SIG-M5 treated with dmso at 0.1 percent for 504 hours (cell line): ENCODE data around the gene TIPARP.
"Not testable (repeated sequence)": the region's sequence is repeated elsewhere in the genome, so short reads cannot be mapped to it uniquely, and the experiment has no call there.

ENCODE experiments used
- DNase-seq: peaks from one replicate; lab custom pipeline; 2025; ENCODE audit not compliant: unreplicated experiment; lab: John Stamatoyannopoulos, UW

The TIPARP gene

DNA sequence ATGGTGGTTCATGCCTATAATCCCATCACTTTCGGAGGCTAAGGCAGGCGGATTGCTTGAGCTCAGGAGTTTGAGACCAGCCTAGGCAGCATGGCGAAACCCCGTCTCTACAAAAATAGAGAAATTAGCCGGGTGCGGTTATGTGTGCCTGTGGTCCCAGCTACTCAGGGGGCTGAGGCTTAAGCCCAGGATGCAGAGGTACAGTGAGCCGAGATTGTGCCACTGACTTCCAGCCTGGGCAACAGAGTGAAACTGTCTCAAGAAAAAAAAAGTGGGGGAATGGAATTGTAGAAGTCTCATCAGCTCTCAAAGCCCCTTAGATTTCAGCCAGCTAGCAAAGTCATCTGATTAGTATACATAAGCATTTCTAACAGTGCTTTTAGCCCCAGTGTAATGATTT, 33.2 kb downstream of the TIPARP start:
- DNase-seq = no peak

DNA sequence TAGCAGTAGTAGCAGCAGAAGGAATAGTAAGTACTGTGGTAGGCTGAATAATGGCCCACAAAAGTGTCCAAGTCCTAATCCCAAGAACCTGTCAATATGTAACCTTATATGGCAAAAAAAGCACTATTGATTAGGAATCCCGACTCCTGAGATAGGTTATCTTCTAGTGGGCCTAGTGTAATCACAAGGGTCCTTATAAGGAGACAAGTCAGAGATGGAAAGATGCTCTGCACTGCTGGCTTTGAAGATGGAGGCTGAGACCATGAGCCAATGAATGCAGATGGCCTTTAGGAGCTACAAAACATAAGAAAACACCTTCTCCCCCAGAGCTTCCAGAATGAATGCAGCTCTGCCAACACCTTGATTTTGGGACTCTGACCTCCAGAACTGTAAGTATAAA, 36.0 kb downstream of the TIPARP start:
- no peak for DNase-seq

DNA sequence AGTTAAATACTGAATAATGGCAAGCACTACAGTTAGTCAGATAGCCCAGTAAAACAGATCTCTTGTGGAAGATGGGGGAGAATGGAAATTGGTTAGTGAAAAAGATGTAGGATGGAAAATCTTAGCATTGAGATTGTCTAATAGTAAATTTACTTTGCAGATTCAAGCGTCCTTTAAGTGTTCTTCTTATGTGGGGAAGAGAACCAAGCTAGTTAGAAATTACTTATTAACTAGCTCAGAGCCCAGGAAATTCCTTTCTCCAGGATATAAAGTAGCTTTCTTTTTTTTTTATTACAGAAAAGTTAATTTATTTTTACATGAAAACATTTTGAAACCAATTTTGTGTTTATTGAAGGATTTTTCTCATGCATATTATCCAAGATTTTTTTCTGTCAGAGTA, 36.7 kb downstream of the TIPARP start:
- no peak for DNase-seq

DNA sequence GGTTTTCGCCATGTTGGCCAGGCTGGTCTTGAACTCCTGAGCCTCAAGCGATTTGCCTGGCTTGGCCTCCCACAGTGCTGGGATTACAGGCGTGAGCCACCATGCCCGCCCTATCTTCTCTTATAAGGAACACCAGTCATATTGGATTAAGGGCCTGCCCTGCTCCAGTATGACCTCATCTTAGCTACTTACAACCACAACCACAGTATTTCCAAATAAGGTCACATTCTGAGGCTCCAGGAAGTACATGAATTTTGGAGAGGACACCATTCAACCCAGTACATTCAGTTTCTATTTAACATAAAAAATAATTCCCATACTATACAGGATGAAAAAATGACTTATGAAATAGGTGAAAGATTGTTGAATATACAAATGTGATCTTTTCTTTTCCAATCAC, 37.6 kb downstream of the TIPARP start:
- DNase-seq = not testable (repeated sequence)

DNA sequence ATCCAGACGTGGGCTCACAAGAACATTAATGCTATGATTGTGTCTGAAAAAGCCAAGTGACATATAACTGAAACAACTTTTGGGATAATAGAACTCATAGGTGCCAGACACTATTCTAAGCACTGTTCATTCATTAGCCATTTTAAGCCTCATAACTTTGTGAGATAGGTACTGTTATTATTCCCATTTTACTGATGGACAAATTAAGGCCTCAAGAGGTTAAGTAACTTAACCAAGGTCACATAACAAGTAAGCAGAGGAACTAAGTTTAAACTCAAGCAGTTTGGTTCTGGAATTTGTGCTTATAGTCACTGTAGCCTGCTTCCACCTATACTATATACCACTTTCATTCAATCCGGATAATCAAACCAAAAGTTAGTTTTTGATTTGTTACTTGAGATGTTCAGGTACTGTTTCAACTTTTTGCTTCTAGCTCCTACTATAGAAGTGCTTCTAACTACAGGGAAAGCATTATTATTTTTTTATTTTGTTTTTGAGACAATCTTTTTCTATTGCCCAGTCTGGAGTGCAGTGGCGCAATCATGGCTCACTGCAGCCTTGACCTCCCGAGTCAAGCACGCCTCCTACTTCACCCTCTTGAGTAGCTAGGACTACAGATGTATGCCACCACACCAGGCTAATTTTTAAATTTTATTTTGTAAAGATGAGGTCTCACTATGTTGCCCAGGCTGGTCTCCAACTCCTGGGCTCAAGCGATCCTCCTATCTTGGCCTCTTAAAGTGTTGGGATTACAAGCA, 41.9 kb downstream of the TIPARP start:
- no peak for DNase-seq

DNA sequence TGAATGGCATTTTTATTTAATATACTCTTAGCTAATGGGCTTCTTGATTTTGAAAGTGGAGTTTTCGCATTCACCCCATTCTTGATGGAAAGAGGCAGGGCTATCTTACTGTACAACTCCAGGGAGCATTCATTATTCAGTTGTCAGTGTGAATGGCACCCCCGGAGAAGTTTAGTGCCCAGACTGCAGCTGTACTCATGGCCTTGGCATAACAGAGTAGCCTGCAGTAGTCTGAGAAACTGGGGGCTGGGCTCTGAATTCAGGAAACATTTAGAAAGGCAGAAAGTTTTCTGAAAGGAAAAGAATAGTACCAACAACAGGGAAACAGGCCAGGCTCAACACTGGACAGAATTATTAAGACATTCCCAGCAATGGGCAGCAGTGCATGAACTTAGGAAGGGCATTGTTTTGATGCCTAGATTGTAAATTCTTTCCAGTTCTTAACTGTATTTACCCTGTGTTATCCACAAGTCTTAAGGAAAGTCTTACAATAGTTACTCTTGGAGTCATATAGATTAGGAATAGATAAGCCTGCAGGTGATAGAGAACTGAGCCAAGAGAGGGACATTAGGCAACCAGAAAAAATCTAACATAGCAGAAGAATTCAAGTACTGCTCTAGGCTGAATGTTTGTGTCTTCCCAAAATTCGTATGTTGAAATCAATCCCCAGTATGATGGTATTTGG, 44.4 kb downstream of the TIPARP start:
- no peak for DNase-seq

DNA sequence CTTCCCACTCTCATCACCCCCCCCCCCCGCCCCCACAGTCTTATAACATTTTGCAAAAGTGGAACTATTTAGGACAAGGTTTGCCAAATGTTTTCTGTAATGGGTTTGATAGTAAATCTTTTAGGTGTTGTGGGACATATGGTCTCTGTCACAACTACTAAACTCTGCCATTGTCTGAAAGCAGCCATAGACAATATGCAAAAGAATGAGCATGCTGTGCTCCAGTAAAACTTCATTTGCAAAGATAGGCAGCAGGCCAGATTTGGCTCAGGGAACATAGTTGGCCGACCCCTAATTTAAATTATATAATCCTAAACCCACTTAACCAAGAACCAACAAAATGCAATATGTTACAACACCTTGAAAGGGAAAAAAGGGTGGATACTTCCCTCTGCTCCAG, 46.4 kb downstream of the TIPARP start:
- no peak for DNase-seq

DNA sequence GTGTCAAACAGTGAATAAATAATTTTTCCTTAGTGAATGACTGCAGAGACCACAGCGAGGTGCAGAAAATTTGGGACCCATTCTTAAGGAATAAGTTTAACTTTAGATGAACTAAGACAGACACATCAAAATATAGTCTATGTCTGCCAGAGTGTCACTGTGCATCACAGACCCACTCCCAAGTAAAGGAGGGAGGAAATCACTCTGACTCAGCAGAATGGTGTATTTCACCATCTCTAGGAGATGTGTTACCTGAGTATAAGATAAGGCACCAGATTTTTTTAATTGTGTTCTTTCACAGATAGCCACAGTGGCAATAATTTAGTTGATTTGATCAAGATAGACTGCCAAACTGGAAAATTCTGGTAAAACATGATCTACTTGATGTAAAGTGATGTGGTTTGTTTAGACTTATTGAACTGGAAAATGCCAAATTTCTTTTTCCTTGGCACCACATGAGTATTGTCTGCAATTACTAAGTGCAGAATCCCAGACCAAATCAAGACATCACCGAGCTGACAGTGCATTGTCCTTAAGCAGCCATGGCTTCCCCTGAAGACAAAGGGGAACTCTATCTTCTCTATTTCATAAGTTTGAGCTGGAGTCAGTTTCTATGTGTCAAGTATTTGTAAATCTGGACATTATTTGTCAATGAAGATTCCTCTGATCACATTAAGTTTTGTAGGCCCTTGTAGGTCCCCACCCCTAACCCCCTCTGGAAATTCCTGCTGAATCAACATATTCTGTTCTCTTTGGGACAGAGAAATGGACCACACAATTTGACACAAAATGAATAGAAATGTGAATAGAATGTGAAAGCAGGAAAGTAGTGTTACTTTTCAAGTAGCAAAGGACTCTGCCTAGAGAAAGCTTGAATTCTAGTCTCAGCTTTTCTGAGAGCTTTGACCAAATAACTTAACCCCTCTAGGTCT, 47.6 kb downstream of the TIPARP start:
- DNase-seq = peak; percentile 44

DNA sequence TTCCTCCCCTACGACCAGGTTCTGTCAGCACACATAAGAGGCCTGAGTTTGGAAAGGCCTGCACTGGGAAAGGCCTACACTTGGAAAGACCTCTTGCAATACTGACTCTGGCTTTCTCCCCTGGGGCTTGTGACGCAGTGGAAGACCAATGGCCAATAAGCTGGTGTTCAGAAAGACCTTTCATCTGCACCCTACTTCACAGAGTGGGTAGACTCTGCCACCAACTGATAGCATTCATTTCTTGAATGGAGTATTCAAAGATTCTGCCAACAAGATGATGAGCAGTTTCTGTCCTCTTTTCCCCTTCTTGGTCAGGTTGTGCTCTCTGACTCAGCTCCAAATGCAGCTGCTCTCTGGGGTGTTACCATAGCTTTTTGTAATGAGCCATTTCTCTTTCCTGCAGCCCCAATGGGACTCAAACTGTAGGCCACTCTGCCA, 48.8 kb downstream of the TIPARP start:
- no peak for DNase-seq

DNA sequence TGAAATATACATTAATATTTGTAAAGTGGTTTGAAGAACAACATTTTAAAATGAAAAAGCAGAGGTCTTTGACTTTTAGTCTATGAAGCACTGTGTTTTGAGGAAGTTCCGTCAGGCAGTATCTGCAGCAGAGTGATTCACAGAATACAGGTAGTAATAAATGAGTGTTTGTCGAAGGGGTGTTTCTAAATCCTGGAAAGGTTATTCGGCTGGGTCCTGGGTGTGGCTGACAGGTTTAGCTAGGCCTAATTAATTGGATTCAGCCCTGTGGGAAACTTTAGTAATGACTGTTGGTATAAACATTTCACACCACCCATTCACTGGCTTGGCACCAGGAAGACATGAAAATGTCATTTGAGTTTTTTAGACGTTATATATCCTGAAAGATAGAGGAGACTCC, 51.3 kb downstream of the TIPARP start:
- no peak for DNase-seq

DNA sequence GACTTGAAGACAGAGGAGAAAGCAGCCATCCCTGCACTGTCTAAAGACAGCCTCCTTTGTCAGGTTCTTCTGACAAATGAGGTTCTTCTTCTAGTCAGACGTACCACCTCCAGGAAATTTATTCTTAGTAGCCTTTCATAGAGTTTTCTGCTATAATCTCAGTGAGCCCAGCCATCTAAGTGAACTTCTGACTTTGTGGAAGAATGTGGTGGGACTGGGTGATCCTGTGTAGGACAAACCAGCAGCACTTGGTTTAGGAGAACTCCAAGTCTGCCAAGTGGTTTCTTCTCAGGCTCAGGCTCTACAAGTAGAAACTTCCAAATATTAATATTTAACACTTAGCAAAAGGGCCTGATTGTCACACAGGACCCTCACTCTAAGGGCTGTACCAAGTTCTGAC, 52.1 kb downstream of the TIPARP start:
- no peak for DNase-seq

DNA sequence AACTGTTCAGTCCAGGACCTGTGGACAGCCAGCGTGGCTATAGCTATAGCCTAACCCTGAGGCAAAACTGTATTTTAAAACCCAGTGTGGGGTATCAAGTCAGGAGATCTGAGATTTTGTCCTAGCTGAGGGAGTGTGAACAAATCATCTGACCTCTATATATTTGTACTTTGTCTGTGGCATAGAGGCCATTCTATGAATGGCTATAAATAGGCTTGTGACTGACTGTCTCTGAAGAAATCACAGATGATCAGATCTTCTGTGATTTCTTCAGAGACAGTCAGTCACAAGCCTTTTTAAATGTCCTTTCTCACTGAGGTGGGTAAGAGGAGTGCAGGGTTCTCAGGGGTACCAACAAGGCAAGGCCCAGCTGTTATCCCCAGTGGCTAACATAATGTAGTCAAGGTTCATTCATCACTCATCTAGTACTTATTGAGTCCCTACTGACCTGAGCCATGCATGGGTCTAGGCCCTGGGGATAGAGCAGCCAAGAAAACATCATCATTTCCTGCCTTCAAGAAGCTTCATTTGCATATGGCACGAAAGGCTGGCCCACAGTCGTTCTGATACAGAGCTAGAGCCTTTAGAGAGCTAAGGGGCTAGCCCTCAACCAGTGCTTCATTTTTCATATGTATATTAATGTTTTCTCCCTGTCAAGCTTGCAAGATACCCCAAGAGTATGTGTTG, 53.3 kb downstream of the TIPARP start:
- no peak for DNase-seq

DNA sequence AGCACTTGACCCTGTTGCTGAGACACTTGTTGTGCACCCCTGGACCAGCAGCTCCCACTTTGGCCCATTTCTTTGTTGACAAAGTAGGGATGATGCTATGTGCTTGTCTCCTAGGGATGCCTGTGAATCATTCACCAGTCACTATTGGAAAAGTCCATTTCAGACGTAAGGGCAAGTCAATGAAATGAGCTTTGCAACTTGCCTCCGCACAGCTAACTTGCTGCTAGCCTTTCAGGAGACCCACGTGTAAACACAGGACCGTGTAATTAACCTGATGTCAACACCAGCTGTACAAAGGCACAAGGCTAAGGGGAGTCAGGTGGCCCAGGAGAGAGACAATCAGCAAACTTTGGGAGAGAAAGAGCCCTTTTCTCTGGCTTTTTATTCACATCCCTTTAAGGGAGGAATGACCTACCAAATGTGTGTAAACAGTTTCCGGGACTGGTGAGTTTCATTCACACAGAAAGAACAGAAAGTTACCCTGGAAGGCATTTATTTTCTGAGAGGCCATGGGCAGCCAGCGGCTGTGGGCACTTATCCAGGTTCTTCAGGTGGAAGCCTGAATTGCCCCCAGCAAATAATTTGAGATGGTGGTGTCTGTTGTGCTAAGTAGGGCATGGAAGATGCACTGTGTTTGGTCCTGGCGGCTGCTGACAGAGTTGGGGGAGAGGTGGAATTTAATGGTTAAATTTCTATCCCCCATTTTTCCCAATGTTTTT, 54.0 kb downstream of the TIPARP start:
- no peak for DNase-seq

DNA sequence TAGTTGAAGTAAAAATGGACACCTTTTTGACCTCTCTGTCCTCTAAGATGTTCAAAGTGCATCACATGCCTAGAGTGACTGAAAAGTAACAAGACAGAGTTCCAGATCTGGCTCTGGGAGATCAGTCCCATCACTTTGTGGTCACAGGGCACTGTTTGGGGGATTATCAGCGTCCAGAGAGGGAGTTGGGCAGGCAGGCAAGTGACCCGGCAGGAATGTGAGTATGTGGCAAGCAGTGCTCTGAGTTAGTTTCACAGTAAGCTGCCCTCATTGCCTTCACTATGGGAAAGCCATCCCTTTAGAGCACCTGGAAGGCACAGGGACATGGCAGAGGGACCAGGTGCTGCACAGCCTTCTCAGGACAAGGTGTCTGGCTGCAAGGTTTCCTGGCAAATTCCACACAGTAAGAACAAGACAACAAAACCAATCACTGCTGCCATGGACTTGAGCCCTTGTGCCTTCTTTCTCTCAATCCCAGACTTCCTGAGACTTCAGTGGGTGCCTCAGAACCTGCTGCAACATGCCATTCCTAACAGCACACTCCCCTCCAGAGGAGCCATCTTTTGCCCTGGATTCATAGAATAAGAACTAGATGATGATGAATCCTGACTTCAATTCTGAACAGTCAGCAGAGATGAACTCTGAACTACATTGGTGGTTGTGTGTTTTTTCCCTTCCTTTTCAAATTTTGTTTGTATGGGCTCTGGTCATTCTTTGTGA, 55.2 kb downstream of the TIPARP start:
- no peak for DNase-seq

DNA sequence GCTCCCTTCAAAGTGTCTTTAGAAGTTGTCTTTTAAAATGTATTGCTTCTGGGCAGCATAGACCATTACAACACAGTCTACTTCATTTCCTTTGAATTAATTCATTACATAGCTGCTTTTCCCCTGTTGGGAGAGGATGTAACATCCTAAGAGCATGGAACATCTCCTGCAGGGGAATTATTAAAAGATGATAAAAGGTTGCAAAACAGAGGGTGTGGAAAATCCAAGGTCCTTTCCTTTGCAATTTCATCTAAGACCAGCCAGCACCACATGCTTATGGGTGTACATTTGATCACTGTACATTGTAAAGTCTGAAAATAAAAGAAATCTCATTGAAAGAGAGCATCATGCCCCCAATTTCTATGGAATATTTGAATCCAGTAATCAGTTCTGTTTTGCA, 57.4 kb downstream of the TIPARP start:
- DNase-seq = no peak

DNA sequence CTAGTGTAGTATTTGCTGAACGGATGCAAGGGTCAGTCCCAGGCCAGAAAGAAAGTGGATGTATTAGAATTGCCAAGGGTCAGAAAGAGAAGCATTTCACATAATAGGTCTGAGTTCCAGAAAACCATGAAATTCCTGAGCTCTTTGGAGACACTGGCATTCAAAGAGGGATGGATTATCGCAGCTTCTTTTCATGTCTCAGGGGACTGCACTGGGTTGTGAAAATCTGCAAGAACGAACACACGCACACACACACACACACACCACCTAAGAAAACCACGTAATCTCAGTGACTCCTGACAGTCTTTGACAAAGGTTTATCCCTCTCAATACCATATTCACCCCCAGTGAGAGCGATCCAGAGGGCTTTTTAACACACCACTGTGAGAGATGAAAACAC, 57.9 kb downstream of the TIPARP start:
- DNase-seq = no peak

DNA sequence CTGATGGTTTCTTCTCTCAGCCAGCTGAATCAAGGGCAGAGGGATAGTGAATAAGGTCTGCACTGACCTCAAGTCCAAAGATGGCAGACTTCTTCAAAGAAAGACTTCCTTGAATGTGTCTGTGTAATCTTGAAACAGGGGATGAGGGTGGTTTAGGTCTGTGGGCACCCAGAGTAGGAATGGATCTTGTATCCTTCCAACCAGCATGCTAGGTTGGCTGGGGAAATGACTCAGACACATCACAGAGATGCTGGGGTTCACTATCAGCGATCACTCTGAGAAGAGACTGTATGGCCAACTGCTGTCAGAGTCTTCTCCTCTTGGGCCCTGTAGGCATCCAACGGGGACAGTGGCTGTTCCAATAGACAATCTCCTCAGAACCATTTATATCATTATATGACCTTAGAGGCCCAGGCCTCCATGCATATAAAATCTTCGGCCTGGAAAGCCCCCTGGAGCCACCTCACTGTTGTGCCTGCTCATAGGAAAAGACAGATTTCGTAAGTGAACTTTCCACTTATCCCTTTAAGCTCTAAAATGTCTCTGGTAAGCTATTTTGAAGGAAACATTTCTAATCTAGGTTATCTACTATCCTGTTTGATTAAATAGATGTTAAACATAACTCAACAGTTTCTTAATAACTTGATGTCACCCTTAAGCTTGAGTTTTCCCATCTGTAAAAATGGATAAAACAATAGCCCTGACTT, 58.5 kb downstream of the TIPARP start:
- no peak for DNase-seq

DNA sequence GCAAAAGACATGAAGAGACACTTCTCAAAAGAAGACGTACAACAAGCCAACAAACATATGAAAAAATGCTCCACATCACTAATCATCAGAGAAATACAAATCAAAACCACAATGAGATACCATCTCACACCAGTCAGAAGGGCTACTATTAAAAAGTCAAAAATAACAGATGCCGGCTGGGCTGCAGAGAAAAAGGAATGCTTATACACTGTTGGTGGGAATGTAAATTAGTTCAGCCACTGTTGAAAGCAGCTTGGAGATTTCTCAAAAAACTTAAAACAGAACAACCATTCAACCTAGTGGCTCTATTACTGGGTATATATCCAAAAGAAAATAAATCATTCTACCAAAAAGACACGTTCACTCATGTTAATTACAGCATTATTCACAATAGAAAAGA, 60.3 kb downstream of the TIPARP start:
- DNase-seq = not testable (repeated sequence)

DNA sequence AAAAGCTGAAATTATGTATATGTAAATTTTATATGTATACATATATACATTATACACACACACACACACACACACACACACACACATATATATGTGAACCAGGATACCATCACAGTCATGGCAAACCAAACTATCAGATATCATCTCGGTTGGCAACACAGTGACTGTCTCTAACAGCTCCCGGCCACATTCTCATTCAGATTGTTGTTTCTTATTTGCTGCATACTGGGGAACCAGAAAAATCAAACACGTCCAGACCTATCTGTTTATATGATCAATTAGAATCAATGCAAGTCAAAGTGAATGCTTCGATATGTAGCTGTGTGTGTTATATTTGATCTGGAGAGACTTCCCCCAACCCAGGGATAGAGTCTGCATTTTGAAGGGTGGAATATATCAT, 61.1 kb downstream of the TIPARP start:
- DNase-seq = no peak
